IgD-negative memory B cell (primary cell): ENCODE data around the gene ABI3. TPM values are rescaled to one million over a fixed set of nuclear protein-coding genes. Genes with fewer than 3 reads are reported as not detected.
"Not testable (repeated sequence)": the region's sequence is repeated elsewhere in the genome, so short reads cannot be mapped to it uniquely, and the experiment has no call there.

ENCODE experiments used
- H3K27ac Mint-ChIP-seq, 3 donors: one replicate each; pipeline ENCODE4 v1.8.0; 2020 to 2022; ENCODE audit warnings: mild to moderate bottlenecking in 3 of 3, mixed read lengths in 3 of 3, moderate library complexity in 1 of 3
- H3K27me3 Mint-ChIP-seq: one replicate; pipeline ENCODE4 v1.8.0; 2021; ENCODE audit warnings: mixed read lengths
- H3K36me3 Mint-ChIP-seq: one replicate; pipeline ENCODE4 v1.8.0; 2020; ENCODE audit warnings: mild to moderate bottlenecking, mixed read lengths
- H3K4me1 Mint-ChIP-seq, 3 donors: one replicate each; pipeline ENCODE4 v1.8.0; 2020 to 2022; ENCODE audit warnings: mixed read lengths in 3 of 3, mild to moderate bottlenecking in 1 of 3
- H3K4me3 Mint-ChIP-seq, 4 donors: one replicate each; pipeline ENCODE4 v1.8.0; 2020 to 2022; ENCODE audit warnings: mild to moderate bottlenecking in 4 of 4, mixed read lengths in 4 of 4, moderate library complexity in 3 of 4
- H3K9me3 Mint-ChIP-seq, 3 donors: one replicate each; pipeline ENCODE4 v1.8.0; 2020 to 2021; ENCODE audit warnings: mixed read lengths in 3 of 3, mild to moderate bottlenecking in 1 of 3
- polyA plus RNA-seq: library from polyadenylated mRNA; unstranded; fragments of 300-500 nt; fragmentation: Illumina TruSeq; gene quantifications from one replicate; pipeline ENCODE4 v1.2.3, GENCODE V29; 2021

ABI3 gene
- polyA plus RNA-seq, result 34.2 TPM

DNA sequence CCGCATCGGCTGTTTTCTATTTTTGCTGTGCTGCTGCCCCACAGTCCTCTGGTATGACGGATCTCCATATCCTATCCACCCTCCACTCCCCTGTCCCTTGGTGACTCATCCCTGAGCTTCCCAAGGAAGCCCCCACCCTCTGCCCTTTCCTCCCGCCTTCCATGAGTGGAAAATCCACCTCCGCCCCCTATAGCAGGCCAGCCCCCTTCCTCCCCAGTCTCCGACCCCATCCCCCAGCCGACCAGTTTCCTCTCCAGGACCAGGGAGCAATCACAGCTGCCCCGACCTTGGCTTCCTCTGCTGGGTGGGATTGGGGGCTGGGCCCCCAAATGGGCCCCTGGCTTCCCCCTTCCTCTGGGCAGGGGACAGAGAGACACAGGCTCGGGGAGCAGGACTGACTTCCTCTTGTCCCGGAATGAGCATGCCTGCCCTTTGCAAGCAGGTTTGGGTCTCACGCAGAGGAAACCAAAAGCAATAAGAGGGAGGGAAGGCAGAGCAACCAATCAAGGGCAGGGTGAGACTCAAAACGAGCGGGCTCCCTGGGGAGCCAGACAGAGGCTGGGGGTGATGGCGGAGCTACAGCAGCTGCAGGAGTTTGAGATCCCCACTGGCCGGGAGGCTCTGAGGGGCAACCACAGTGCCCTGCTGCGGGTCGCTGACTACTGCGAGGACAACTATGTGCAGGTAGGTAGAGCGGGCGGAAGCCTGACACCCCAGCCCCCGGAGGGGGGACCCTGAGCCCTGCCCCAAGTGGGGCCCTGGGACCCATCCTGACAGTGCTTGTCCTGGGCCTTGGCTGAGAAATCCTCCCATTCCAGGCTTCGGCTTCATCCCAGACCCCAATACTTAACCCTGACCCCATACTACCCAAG lies at the start of gene ABI3, which contains the start of gene GNGT2:
TSS of gene ABI3 (plus strand) at position 550 of the 872 bp plus-strand sequence. CDS start at position 568, 18 bp downstream.
TSS of gene GNGT2 (minus strand) at position 417 of the 872 bp plus-strand sequence. CDS start 3,152 bp downstream, outside the sequence.
- no peaks in the 10 kb centered on the region for H3K9me3 Mint-ChIP-seq
- peaks cover 1% of the 10 kb centered on the region for H3K27me3 Mint-ChIP-seq
- H3K4me1 Mint-ChIP-seq, result peaks cover 50 to 55% (median 54%) of the 10 kb centered on the region in 3 donors
- peaks cover 7% of the 10 kb centered on the region for H3K36me3 Mint-ChIP-seq
- peak within 1 kb of the TSS; percentile 81 to 97 (median 90) for H3K4me3 Mint-ChIP-seq
- H3K27ac Mint-ChIP-seq, result peak within 1 kb of the TSS; percentile 88 to 95 (median 89)

DNA sequence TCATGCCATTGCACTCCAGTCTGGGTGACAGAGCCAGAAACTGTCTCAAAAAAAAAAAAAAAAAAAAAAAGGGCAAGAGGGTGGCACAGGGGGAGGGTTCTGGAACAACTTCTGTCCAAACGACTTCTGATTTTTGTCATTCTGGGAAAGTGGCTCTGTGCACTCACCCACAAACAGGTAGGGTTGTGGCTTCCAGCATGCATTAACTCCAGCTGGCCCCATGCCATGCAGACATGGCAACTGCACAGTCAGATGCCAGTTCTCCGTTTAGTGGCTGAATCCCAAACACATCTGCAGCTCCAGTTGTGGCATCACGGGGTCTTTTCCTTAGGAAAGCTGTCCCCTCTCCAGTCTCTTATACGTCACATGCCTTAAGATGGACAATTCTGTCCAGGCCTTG lies 47.6 kb upstream of the ABI3 start:
- peaks cover 12% of the 10 kb centered on the region for H3K27me3 Mint-ChIP-seq
- H3K4me1 Mint-ChIP-seq, result peaks cover 0 to 2% (median 0%) of the 10 kb centered on the region in 3 donors
- no peaks in the 10 kb centered on the region for H3K36me3 Mint-ChIP-seq
- H3K4me3 Mint-ChIP-seq, result no peak overlapping the region
- H3K27ac Mint-ChIP-seq, result no peak overlapping the region
- H3K9me3 Mint-ChIP-seq, result peaks cover 0 to 2% (median 0%) of the 10 kb centered on the region in 3 donors

DNA sequence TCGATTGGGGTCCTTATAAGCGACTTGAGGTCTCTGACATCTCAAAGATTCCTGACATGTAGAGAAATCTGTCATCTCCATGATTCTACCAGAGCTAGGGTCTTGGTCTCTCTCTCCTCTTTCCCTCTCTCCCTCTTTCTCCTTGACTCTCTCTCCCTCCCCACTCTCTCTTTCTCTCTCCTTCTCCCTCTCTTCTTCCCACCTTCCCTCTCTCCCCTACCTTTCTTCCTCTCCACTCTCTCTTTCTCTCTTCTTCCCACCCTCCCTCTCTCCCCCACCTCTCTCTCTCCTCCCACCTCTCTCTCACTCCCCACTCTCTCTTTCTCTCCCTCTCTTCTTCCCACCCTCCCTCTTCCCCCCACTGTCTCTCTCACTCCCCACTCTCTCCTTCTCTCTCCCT lies 45.4 kb upstream of the ABI3 start:
- peaks cover 0 to 2% (median 0%) of the 10 kb centered on the region in 3 donors for H3K9me3 Mint-ChIP-seq
- no peaks in the 10 kb centered on the region for H3K36me3 Mint-ChIP-seq
- H3K27ac Mint-ChIP-seq, result no peak overlapping the region
- peaks cover 0 to 2% (median 0%) of the 10 kb centered on the region in 3 donors for H3K4me1 Mint-ChIP-seq
- peaks cover 22% of the 10 kb centered on the region for H3K27me3 Mint-ChIP-seq
- no peak overlapping the region for H3K4me3 Mint-ChIP-seq

GRCh38 chr17:49168706-49169105 lies 41.8 kb upstream of the ABI3 start:
- no peaks in the 10 kb centered on the region for H3K36me3 Mint-ChIP-seq
- H3K27ac Mint-ChIP-seq, result no peak overlapping the region
- H3K4me1 Mint-ChIP-seq, result peaks cover 0 to 2% (median 0%) of the 10 kb centered on the region in 3 donors
- peaks cover 4% of the 10 kb centered on the region in 3 donors for H3K9me3 Mint-ChIP-seq
- H3K4me3 Mint-ChIP-seq, result no peak overlapping the region
- H3K27me3 Mint-ChIP-seq, result peaks cover 30% of the 10 kb centered on the region

DNA sequence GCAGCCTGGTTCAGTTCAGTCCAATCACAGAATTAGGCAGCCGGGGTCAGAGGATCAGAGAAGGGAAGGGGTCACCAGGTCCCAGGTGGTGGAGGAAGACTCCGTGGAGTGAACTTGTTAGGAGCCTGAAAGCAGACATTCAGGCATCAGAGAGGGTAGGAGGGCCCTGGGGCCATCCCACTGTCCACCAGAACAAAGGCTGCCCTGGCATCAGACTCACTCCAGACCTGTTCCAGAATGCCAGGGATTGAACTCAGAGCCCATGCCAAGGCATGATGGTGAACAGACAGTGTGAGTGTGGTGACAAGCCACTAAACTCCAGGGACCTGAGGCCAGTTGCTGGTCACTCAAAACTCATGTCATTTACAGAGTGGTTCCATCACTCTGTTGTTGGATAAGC lies 40.3 kb upstream of the ABI3 start:
- H3K27ac Mint-ChIP-seq, result no peak overlapping the region
- peaks cover 32% of the 10 kb centered on the region for H3K27me3 Mint-ChIP-seq
- peaks cover 11 to 12% (median 11%) of the 10 kb centered on the region in 3 donors for H3K9me3 Mint-ChIP-seq
- H3K4me3 Mint-ChIP-seq, result no peak overlapping the region
- H3K36me3 Mint-ChIP-seq, result no peaks in the 10 kb centered on the region
- peaks cover 0 to 2% (median 0%) of the 10 kb centered on the region in 3 donors for H3K4me1 Mint-ChIP-seq

DNA sequence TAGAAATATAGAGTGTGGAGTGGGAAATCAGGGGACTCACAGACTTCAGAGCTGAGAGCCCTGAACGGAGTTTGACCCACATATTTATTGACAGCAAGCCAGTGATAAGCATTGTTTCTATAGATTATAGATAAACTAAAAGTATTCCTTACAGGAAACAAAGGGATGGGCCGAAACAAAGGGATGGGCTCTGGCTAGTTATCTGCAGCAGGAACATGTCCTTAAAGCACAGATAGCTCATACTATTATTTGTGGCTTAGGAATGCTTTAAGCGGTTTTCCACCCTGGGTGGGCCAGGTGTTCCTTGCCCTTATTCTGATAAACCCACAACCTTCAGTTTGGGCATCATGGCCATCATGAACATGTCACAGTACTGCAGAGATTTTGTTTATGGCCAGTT lies 39.8 kb upstream of the ABI3 start:
- H3K27ac Mint-ChIP-seq, H3K4me3 Mint-ChIP-seq, H3K4me1 Mint-ChIP-seq, H3K36me3 Mint-ChIP-seq: not testable (repeated sequence)
- H3K27me3 Mint-ChIP-seq, result peaks cover 32% of the 10 kb centered on the region
- peaks cover 12 to 17% (median 13%) of the 10 kb centered on the region in 3 donors for H3K9me3 Mint-ChIP-seq

DNA sequence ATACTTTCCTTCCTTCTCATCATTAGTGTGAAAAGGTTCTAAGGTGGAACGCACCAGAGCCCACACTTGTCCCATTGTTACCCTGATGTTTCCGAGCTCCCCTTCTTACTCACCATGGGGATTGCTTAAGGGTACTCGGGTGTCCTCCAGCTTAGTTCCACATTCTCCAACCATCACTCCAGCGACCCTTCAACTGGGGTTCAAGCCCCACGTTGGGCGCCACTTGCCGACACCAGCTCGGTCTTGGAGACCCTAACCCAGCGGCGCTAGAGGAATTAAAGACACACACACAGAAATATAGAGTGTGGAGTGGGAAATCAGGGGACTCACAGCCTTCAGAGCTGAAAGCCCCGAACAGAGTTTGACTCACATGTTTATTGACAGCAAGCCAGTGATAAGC lies 34.5 kb upstream of the ABI3 start:
- Mint-ChIP-seq H3K9me3 (peaks cover 13 to 23% (median 22%) of the 10 kb centered on the region in 3 donors), H3K4me3 (peak overlapping the region in 1 of 4 donors; percentile 29)

DNA sequence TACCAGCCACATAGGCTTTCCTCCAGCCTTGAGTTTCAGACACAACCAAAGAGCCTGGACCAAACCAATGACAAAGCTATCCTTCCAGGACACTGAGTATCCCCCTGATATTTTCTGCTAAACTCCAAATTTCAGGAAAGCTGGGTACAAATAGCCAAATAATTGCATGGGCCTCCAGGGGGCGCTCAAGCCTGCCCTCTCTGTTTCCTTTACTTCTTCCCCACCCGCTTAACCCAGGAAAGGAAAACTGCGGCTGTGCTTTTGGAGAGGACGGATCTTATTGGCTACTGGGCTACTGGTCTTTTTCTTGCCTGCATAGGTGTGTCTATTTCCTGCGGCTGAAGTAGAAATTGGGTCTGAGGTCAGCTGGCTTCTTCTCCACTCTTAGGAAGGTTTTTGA lies 30.2 kb upstream of the ABI3 start:
- Mint-ChIP-seq H3K27ac (no peak overlapping the region), H3K27me3 (no peaks in the 10 kb centered on the region), H3K9me3 (peaks cover 7 to 16% (median 8%) of the 10 kb centered on the region in 3 donors), H3K4me1 (peaks cover 4 to 5% (median 5%) of the 10 kb centered on the region in 3 donors), H3K36me3 (no peaks in the 10 kb centered on the region), H3K4me3 (peak overlapping the region in 1 of 4 donors; percentile 27)

More for the DNA sequence above, 34.5 kb upstream of the ABI3 start:
- H3K36me3 Mint-ChIP-seq, H3K4me1 Mint-ChIP-seq, H3K27ac Mint-ChIP-seq: not testable (repeated sequence)
- H3K27me3 Mint-ChIP-seq, result peaks cover 13% of the 10 kb centered on the region

DNA sequence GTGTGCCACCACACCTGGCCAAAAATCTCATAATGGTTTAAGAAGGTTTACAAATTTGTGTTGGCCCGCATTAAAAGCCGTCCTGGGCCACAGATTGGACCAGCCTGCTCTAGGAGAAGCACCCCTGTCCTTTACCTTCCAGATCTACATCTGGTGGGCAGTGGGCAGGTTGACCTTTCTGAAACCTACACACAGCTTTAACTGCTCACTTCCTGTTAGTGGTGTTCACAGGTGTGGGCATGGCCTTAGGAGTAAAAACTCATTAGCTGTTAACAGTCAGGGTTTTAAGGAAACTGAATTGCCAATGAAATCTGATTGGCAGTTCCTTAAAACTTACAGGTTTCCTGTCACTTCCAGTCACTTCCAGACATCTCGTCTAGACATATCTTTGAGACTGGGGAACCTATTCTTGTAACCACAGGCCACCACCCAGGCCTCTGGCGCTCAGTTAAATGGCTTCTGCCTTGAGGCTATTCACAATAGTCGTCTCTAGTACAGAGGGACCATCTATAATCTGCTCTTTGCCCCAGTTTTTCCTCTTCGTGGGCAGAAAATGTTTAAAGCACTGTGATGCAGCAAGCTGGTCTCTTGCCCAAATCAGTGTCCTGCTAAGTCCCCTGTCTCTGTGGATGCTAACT lies 29.4 kb upstream of the ABI3 start:
- Mint-ChIP-seq H3K27me3 (no peaks in the 10 kb centered on the region), H3K4me1 (peaks cover 4 to 5% (median 5%) of the 10 kb centered on the region in 3 donors), H3K9me3 (peaks cover under 1 to 14% (median 7%) of the 10 kb centered on the region in 3 donors), H3K4me3 (no peak overlapping the region), H3K27ac (peak overlapping the region in 1 of 3 donors; percentile 40), H3K36me3 (no peaks in the 10 kb centered on the region)

DNA sequence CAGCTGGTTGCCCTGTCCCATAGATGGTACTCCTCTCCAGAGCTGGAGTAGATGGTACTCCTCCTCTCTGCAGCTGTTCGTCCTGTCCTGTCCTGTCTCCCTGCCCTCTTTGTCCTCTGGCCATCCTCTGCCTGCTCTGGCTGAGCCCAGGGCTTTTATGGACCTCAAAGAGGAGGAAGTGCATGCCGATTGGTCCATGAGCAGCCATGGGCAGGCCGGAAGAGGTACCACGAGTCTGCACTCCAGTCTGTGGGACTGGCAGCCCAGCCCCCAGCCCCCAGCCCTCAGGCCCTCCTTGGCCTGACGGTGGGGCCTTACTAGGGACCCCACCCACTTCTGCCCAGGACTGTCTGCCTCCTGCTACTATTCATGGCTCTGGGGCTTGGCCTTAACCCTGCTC lies 27.2 kb upstream of the ABI3 start:
- Mint-ChIP-seq H3K27ac (no peak overlapping the region), H3K9me3 (peaks cover 0 to 7% (median 6%) of the 10 kb centered on the region in 3 donors), H3K4me3 (no peak overlapping the region)

DNA sequence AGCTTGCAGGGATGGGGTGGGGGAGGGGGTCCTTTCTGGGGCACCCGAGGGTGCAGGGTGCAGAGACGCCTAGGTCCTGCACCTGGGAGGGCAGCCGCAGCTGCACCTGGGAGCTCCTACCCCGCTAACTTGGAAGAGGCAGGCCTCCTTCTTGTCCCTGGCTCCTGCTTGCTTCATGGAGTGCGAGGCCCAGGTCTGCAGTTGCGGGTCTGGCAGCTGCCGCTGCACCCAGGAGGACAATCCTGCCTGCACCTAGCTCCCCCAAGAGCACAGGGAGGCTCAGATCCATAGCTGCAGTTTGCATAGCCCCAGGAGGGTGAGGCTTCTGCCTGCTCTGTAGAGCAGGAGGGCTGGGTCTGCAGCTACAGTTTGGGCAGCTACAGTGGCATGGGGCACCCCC lies 26.7 kb upstream of the ABI3 start:
- Mint-ChIP-seq H3K36me3 (no peaks in the 10 kb centered on the region), H3K9me3 (peaks cover 0 to 7% (median 6%) of the 10 kb centered on the region in 3 donors), H3K27me3 (no peaks in the 10 kb centered on the region), H3K27ac (peak overlapping the region in 1 of 3 donors; percentile 44), H3K4me1 (peaks cover 4 to 5% (median 5%) of the 10 kb centered on the region in 3 donors), H3K4me3 (no peak overlapping the region)

More for the DNA sequence above, 27.2 kb upstream of the ABI3 start:
- Mint-ChIP-seq H3K36me3 (no peaks in the 10 kb centered on the region), H3K4me1 (peaks cover 4 to 5% (median 5%) of the 10 kb centered on the region in 3 donors), H3K27me3 (no peaks in the 10 kb centered on the region)

GRCh38 chr17:49184522-49184921 lies 26.0 kb upstream of the ABI3 start:
- not testable (repeated sequence) for H3K27me3 Mint-ChIP-seq, H3K4me1 Mint-ChIP-seq, H3K9me3 Mint-ChIP-seq, H3K4me3 Mint-ChIP-seq, H3K36me3 Mint-ChIP-seq
- peak overlapping the region in 1 of 3 donors; percentile 44 for H3K27ac Mint-ChIP-seq

DNA sequence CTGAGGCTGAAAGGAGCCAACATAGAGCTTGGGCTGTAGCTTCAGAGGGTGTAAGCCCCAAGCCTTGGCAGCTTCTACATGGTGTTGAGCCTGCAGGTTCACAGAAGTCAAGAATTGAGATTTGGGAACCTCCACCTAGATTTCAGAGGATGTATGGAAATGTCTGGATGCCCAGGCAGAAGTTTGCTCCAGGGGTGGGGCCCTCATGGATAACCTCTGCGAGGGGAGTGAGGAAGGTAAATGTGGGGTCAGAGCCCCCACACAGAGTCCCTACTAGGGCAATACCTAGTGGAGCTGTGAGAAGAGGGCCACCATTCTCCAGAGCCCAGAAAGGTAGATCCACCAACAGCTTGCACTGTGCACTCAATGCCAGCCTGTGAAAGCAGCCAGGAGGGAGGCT lies 25.1 kb upstream of the ABI3 start:
- not testable (repeated sequence) for H3K4me3 Mint-ChIP-seq, H3K36me3 Mint-ChIP-seq, H3K27ac Mint-ChIP-seq, H3K4me1 Mint-ChIP-seq, H3K27me3 Mint-ChIP-seq, H3K9me3 Mint-ChIP-seq

GRCh38 chr17:49187301-49187700 lies 23.2 kb upstream of the ABI3 start:
- Mint-ChIP-seq H3K27me3 (no peaks in the 10 kb centered on the region), H3K9me3 (peaks cover 0 to 10% (median 6%) of the 10 kb centered on the region in 3 donors), H3K4me3 (no peak overlapping the region), H3K36me3 (no peaks in the 10 kb centered on the region), H3K4me1 (peaks cover 5 to 8% (median 7%) of the 10 kb centered on the region in 3 donors), H3K27ac (no peak overlapping the region)

GRCh38 chr17:49190932-49191331 lies 19.6 kb upstream of the ABI3 start:
- no peaks in the 10 kb centered on the region for H3K27me3 Mint-ChIP-seq
- H3K36me3 Mint-ChIP-seq, result no peaks in the 10 kb centered on the region
- H3K27ac Mint-ChIP-seq, result peak overlapping the region in 2 of 3 donors; percentile 23 to 26
- peak overlapping the region in 2 of 4 donors; percentile 41 to 52 for H3K4me3 Mint-ChIP-seq
- H3K4me1 Mint-ChIP-seq, result peaks cover 14 to 21% (median 21%) of the 10 kb centered on the region in 3 donors
- peaks cover 0 to 7% (median under 1%) of the 10 kb centered on the region in 3 donors for H3K9me3 Mint-ChIP-seq
